Tibial nerve (tissue), 4 donors: ENCODE data around the gene MYBPC1. TPM values are rescaled to one million over a fixed set of nuclear protein-coding genes. Genes with fewer than 3 reads are reported as not detected.

Experiments used
- DNase-seq, 2 donors: peaks; one replicate each; pipeline ENCODE4 v3.0.0-alpha.2; 2019; ENCODE audit warnings: low spot score in 2 of 2
- H3K27ac ChIP-seq, 4 donors: fragments of 200-600 bp; sonication (generic) in 3 of 4; one replicate each; pipeline ENCODE4 v1.5.1; 2017 to 2019; ENCODE audit warnings: mild to moderate bottlenecking in 1 of 4
- H3K27me3 ChIP-seq, 2 donors: fragments of 200-600 bp; sonication (generic) in 1 of 2; one replicate each; pipeline versions ENCODE4 v1.5.1 to v1.6.0; 2017 to 2019
- H3K36me3 ChIP-seq, 3 donors: fragments of 200-600 bp; sonication (generic); one replicate each; pipeline ENCODE4 v1.5.1; 2018 to 2019
- H3K4me1 ChIP-seq, 4 donors: fragments of 200-600 bp; sonication (generic) in 3 of 4; one replicate each; pipeline ENCODE4 v1.5.1; 2017 to 2019
- H3K4me3 ChIP-seq, 4 donors: fragments of 200-600 bp; sonication (generic) in 3 of 4; one replicate each; pipeline ENCODE4 v1.5.1; 2017 to 2019; ENCODE audit warnings: mild to moderate bottlenecking in 1 of 4, moderate library complexity in 1 of 4
- H3K9me3 ChIP-seq, 4 donors: fragments of 200-600 bp; sonication (generic) in 3 of 4; one replicate each; pipeline ENCODE4 v1.5.1; 2017 to 2019
- EP300 ChIP-seq, 2 donors: sonication (generic); formaldehyde crosslinking; IDR thresholded peaks; one replicate each; pipeline ENCODE4 v1.6.1; 2017; ENCODE audit warnings: antibody characterized with exemption in 2 of 2, mild to moderate bottlenecking in 1 of 2
- POLR2A ChIP-seq, 2 donors: fragments of 450-650 bp; IDR thresholded peaks; one replicate each; pipeline ENCODE4 v1.6.1; 2017; ENCODE audit warnings: antibody characterized with exemption in 2 of 2, mild to moderate bottlenecking in 2 of 2, moderate library complexity in 2 of 2
- WGBS, 2 donors: methylation state at CpG; one replicate each; pipeline ENCODE4 v1.1.5; 2018; 5-methylcytosine and 5-hydroxymethylcytosine counted together
- total RNA-seq, 4 donors: library from RNA; depleted of rRNA; stranded (reverse); fragments of >200 nt; gene quantifications; one replicate each; pipeline ENCODE4 v1.1.0, GENCODE V29; 2016
- TF ChIP-seq, protein P1 (sequence below), 5 experiments: fragments of 200-600 bp in 3 of 5; fragments of 450-650 bp in 2 of 5; sonication (generic) in 3 of 5; IDR thresholded peaks; one replicate each; pipeline ENCODE4 v1.5.1; 2016 to 2019; ENCODE audit warnings: antibody characterized with exemption in 5 of 5, mild to moderate bottlenecking in 3 of 5, moderate library complexity in 2 of 5

MYBPC1 gene
- total RNA-seq, 4 donors from 2014 or later: under 0.01 to 1.5 (median 0.60) TPM

DNA sequence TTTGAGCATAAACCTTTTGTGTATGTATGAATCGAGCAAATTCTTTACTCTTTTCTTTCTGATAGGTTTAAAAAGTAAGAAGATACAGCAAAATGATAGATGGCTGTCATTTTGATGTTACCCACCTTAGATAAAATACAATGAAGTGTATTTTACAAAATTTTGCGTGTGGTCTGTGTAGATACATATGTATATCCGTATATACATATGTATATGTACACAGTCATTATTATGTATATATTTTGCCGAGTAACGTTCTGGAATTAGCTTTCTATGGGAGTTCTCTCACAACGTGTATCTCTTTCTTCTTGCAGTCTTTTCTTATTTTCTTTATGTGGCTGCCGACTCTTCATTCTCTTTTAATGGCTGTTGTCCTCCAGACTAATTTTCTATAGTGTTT is 70.2 kb downstream of the MYBPC1 start:
- no peak overlapping the region for H3K4me3 ChIP-seq
- DNase-seq: no peak
- no peak for TF ChIP-seq POLR2A (IDR thresholded peaks at IDR 0.05)
- no peak for TF ChIP-seq EP300 (IDR thresholded peaks at IDR 0.05)
- TF ChIP-seq, protein P1, sequence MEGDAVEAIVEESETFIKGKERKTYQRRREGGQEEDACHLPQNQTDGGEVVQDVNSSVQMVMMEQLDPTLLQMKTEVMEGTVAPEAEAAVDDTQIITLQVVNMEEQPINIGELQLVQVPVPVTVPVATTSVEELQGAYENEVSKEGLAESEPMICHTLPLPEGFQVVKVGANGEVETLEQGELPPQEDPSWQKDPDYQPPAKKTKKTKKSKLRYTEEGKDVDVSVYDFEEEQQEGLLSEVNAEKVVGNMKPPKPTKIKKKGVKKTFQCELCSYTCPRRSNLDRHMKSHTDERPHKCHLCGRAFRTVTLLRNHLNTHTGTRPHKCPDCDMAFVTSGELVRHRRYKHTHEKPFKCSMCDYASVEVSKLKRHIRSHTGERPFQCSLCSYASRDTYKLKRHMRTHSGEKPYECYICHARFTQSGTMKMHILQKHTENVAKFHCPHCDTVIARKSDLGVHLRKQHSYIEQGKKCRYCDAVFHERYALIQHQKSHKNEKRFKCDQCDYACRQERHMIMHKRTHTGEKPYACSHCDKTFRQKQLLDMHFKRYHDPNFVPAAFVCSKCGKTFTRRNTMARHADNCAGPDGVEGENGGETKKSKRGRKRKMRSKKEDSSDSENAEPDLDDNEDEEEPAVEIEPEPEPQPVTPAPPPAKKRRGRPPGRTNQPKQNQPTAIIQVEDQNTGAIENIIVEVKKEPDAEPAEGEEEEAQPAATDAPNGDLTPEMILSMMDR (IDR thresholded peaks at IDR 0.05): no peak
- no peak overlapping the region for H3K27ac ChIP-seq
- H3K36me3 ChIP-seq: no peaks in the 10 kb centered on the region
- no peaks in the 10 kb centered on the region for H3K9me3 ChIP-seq
- H3K27me3 ChIP-seq: no peaks in the 10 kb centered on the region
- 65% methylated on average over 7 of the region's 7 CpGs for WGBS, 2 donors
- H3K4me1 ChIP-seq: peaks cover 0 to under 1% (median 0%) of the 10 kb centered on the region in 4 donors

DNA sequence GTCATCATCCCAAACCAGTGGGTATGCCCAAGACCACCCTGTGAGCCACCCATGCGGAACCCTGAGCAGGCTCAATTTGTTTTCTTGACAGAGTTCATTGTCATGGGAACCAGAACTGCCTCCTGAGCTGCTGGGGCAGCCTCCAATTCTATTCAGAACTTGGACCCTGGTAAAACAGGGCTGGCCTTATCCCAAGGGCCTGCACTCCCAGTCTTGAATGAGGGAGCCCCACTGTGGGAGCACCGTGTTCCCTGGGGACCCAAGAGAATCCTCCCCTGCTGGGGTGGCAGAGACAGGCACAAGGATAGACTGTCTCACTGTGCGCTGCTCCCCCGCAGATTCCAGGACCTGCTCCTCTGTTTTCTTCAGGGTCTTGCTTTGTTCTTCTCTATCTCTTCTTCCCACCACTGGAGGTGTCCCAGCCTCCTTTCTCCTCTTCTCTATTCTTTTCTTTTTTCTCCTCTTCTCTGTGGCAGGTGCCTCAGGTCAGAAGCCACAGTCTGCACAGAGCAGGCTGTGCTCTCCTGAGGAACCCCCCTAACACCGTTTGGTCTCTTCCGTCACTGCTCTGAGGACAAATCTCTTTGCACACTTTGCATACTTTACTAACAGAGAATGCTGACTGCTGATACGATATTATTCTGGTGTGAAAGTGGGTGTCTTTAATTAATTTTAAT is 71.4 kb downstream of the MYBPC1 start:
- 77 to 82% methylated on average over 7 of the region's 7 CpGs for WGBS, 2 donors
- no peaks in the 10 kb centered on the region for H3K27me3 ChIP-seq
- TF ChIP-seq, protein P1 (IDR thresholded peaks at IDR 0.05): no peak
- TF ChIP-seq EP300 (IDR thresholded peaks at IDR 0.05): no peak
- no peak for TF ChIP-seq POLR2A (IDR thresholded peaks at IDR 0.05)
- H3K27ac ChIP-seq: no peak overlapping the region
- H3K4me3 ChIP-seq: no peak overlapping the region
- DNase-seq: no peak
- no peaks in the 10 kb centered on the region for H3K9me3 ChIP-seq
- no peaks in the 10 kb centered on the region for H3K36me3 ChIP-seq
- H3K4me1 ChIP-seq: peaks cover 0 to 5% (median 0%) of the 10 kb centered on the region in 4 donors

DNA sequence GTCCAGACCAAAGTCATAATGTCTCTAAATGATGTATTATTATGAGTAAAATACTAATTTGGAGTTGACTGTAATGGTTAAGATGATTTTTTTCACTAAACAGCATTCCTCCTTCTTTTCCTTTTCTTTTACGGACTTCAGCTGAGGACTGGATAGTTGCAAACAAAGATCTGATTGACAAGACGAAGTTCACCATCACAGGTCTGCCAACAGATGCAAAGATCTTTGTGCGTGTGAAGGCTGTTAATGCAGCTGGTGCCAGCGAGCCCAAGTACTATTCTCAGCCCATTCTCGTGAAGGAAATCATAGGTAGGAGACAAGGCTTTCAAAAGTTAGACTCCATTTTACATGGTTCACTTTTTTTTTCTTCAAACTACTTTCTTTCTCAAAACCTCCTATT is 72.8 kb downstream of the MYBPC1 start:
- DNase-seq: no peak
- Histone ChIP-seq H3K27ac (no peak overlapping the region), H3K27me3 (no peaks in the 10 kb centered on the region), H3K36me3 (no peaks in the 10 kb centered on the region), H3K9me3 (no peaks in the 10 kb centered on the region), H3K4me3 (no peak overlapping the region), H3K4me1 (peaks cover 0 to 5% (median 0%) of the 10 kb centered on the region in 4 donors)
- TF ChIP-seq, protein P1 (IDR thresholded peaks at IDR 0.05): no peak
- no peak for TF ChIP-seq POLR2A (IDR thresholded peaks at IDR 0.05)
- TF ChIP-seq EP300 (IDR thresholded peaks at IDR 0.05): no peak
- 39 to 49% methylated on average over 5 of the region's 5 CpGs for WGBS, 2 donors

DNA sequence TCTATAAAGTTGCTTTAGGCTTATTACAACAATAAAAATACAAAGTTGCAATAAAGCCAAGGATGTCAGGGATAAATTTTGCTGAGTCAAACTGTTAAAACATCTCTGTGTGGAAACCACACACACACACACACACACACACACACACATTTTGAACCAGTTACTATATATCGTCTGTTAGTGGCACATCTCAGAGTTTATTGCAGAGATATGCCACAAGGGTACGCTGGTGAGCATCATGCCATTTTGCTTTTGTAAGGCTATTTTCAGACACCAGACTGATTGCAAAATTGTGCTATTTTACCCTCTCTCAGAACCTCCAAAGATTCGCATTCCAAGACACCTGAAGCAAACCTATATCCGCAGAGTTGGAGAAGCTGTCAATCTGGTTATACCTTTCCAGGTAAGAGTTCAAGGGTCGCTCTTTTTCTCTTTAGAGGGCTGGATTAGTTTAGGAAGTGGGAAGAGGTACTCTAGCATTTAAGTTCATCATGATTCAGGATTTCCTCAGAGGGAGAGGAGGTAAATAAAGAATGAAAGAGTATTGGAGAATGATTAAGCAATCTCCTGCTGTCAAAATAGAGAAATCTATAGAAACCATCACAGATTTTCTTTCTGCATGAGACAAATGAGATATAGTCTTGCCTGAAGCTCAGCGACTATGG is 75.4 kb downstream of the MYBPC1 start:
- TF ChIP-seq, protein P1 (IDR thresholded peaks at IDR 0.05): peak; percentile 40 to 71 (median 49)
- TF ChIP-seq EP300 (IDR thresholded peaks at IDR 0.05) (peak in 1 of 2 donors; percentile 35), POLR2A (IDR thresholded peaks at IDR 0.05) (no peak)
- H3K9me3 ChIP-seq: no peaks in the 10 kb centered on the region
- 52 to 54% methylated on average over 6 of the region's 6 CpGs for WGBS, 2 donors

DNA sequence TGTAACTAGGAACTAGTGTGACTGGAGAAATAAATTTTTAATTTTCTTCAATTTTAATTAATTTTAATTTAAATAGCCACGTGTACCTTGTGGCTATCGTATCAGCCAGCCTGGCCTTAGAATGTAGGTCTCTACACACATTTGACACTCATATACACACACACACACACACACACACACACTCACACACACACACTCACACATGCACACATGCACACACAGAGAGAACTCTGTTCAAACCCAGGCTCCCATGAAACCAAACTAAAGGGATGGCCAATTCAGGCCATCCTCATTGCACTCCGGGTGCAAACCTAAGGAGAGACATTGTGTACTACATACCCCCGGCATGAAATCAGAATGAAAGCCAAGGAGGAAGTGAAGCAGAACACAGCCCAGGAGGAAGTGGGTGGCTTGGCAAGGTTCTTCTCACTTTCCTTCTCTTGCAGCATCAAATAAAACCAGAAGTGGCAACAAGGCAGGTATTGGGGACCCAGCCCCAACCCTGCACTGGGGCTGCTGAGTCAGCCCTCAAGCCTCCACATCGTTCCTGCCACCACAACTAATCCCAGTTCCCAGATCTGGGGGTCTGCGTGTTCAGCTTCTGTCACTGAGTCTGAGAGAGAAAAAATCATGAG is 76.5 kb downstream of the MYBPC1 start:
- peak in 1 of 2 donors; percentile 21 for DNase-seq
- peaks cover 0 to 5% (median 0%) of the 10 kb centered on the region in 4 donors for H3K4me1 ChIP-seq
- TF ChIP-seq EP300 (IDR thresholded peaks at IDR 0.05) (peak in 1 of 2 donors; percentile 41), POLR2A (IDR thresholded peaks at IDR 0.05) (no peak)
- TF ChIP-seq, protein P1 (IDR thresholded peaks at IDR 0.05): no peak
- H3K4me3 ChIP-seq: no peak overlapping the region
- no peaks in the 10 kb centered on the region for H3K36me3 ChIP-seq
- no peaks in the 10 kb centered on the region for H3K9me3 ChIP-seq
- WGBS, 2 donors: 61 to 68% methylated on average over 6 of the region's 6 CpGs
- H3K27ac ChIP-seq: peak overlapping the region in 1 of 4 donors; percentile 12
- no peaks in the 10 kb centered on the region for H3K27me3 ChIP-seq

More for the DNA sequence above, 75.4 kb downstream of the MYBPC1 start:
- H3K27ac ChIP-seq: no peak overlapping the region
- H3K4me1 ChIP-seq: peaks cover 0 to 5% (median 0%) of the 10 kb centered on the region in 4 donors
- no peaks in the 10 kb centered on the region for H3K36me3 ChIP-seq
- no peaks in the 10 kb centered on the region for H3K27me3 ChIP-seq
- DNase-seq: peak in 1 of 2 donors; percentile 58
- H3K4me3 ChIP-seq: no peak overlapping the region
